GM10266 (cell line): ENCODE data around the gene CD300LG.

Source experiments
- DNase-seq: peaks from one replicate; pipeline ENCODE4 v3.0.0; 2012; ENCODE audit errors: extremely low spot score
- CTCF ChIP-seq: IDR thresholded peaks from 2 replicates; pipeline ENCODE4 v1.5.1; 2012; ENCODE audit warnings: mild to moderate bottlenecking, low read depth; ENCODE audit not compliant: control insufficient read depth, insufficient read depth; ENCODE audit errors: missing control alignments

Gene CD300LG

GRCh38 chr17:43854498-43854897 lies 7.5 kb downstream of the CD300LG start:
- TF ChIP-seq CTCF = no peak
- no peak for DNase-seq

- no peak for DNase-seq
- no peak for TF ChIP-seq CTCF
These were observed 8.1 kb downstream of the CD300LG start for GRCh38 chr17:43855061-43855460.

- no peak for DNase-seq
- TF ChIP-seq CTCF = no peak
These were observed 9.2 kb downstream of the CD300LG start for GRCh38 chr17:43856141-43856540.

- no peak for TF ChIP-seq CTCF
These were observed 10.2 kb downstream of the CD300LG start for GRCh38 chr17:43857141-43857540.

GRCh38 chr17:43857957-43858600 lies 11.1 kb downstream of the CD300LG start:
- no peak for TF ChIP-seq CTCF
- DNase-seq = no peak

More at GRCh38 chr17:43857141-43857540, 10.2 kb downstream of the CD300LG start:
- no peak for DNase-seq

- TF ChIP-seq CTCF = no peak
- DNase-seq = no peak
These were observed 13.2 kb downstream of the CD300LG start for GRCh38 chr17:43860077-43860725.

GRCh38 chr17:43860927-43861622 lies 14.1 kb downstream of the CD300LG start:
- DNase-seq = no peak
- no peak for TF ChIP-seq CTCF
